HL-60 (cell line): ENCODE results near the gene NMBR.
"Not testable (repeated sequence)": the region's sequence is repeated elsewhere in the genome, so short reads cannot be mapped to it uniquely, and the experiment has no call there.

Source experiments
- DNase-seq, 2 experiments: peaks; one replicate each; pipeline ENCODE4 v3.0.0-alpha.2; 2010 to 2020; ENCODE audit warnings: low read depth in 1 of 2, low spot score in 1 of 2
- H3K27ac ChIP-seq: fragments of 250-450 bp; sonication (Bioruptor Pico); replicated peaks from 2 replicates; pipeline ENCODE4 v1.5.1; 2020; ENCODE audit warnings: mild to moderate bottlenecking, moderate library complexity
- H3K27me3 ChIP-seq: fragments of 250-450 bp; sonication (Bioruptor Pico); 2 replicates; pipeline ENCODE4 v1.5.1; 2021; ENCODE audit warnings: mild to moderate bottlenecking, moderate library complexity; ENCODE audit not compliant: insufficient read depth, poor library complexity, severe bottlenecking
- H3K4me3 ChIP-seq: replicated peaks from 2 replicates; pipeline ENCODE4 v1.5.1; 2011; ENCODE audit warnings: mild to moderate bottlenecking, control low read depth, low read length; ENCODE audit not compliant: insufficient read depth
- CTCF ChIP-seq: IDR thresholded peaks from one replicate; pipeline ENCODE4 v1.5.1; 2011; ENCODE audit warnings: low read length, control low read depth, inconsistent platforms; ENCODE audit not compliant: insufficient read depth
- GABPA ChIP-seq: IDR thresholded peaks from 2 replicates; pipeline ENCODE4 v1.6.1; 2012; ENCODE audit warnings: low read depth
- POLR2AphosphoS5 ChIP-seq: IDR thresholded peaks from 2 replicates; pipeline ENCODE4 v1.6.1; 2012; ENCODE audit warnings: low read depth
- REST ChIP-seq: IDR thresholded peaks from 2 replicates; pipeline ENCODE4 v1.6.1; 2012; ENCODE audit warnings: low read depth; ENCODE audit not compliant: insufficient replicate concordance
- SPI1 ChIP-seq: IDR thresholded peaks from 2 replicates; pipeline ENCODE4 v1.6.1; 2012; ENCODE audit warnings: low read depth, mild to moderate bottlenecking, borderline replicate concordance

NMBR gene

GRCh38 chr6:142152746-142153145 lies 5.8 kb upstream of the NMBR start:
- DNase-seq: no peak
- H3K27me3 ChIP-seq: no peaks in the 10 kb centered on the region
- H3K4me3 ChIP-seq: no peak overlapping the region
- no peak for TF ChIP-seq POLR2AphosphoS5
- no peak for TF ChIP-seq REST
- no peak for TF ChIP-seq GABPA
- no peak for TF ChIP-seq SPI1
- TF ChIP-seq CTCF: no peak
- H3K27ac ChIP-seq: no peak overlapping the region

GRCh38 chr6:142141531-142141930 lies 5.4 kb downstream of the NMBR start:
- DNase-seq, H3K27ac ChIP-seq, H3K27me3 ChIP-seq, H3K4me3 ChIP-seq: not testable (repeated sequence)

- no peaks in the 10 kb centered on the region for H3K27me3 ChIP-seq
- no peak for DNase-seq
- TF ChIP-seq GABPA: no peak
- TF ChIP-seq POLR2AphosphoS5: no peak
- TF ChIP-seq SPI1: no peak
- TF ChIP-seq CTCF: no peak
- TF ChIP-seq REST: no peak
- H3K27ac ChIP-seq: no peak overlapping the region
- H3K4me3 ChIP-seq: no peak overlapping the region
Observed at GRCh38 chr6:142138876-142139275, 8.0 kb downstream of the NMBR start.

- Histone ChIP-seq H3K27me3 (no peaks in the 10 kb centered on the region), H3K27ac (no peak within 1 kb of the TSS), H3K4me3 (no peak within 1 kb of the TSS)
- DNase-seq: no peak
- TF ChIP-seq REST (no peak), SPI1 (no peak), POLR2AphosphoS5 (no peak), CTCF (no peak), GABPA (no peak)
Observed at GRCh38 chr6:142132625-142133024, 14.3 kb downstream of the NMBR start, which contains the start of gene GJE1. Gene GJE1 (plus strand): TSS chr6:142132925. CDS start chr6:142133159, 234 bp downstream.
